Gastrocnemius medialis (tissue), 4 donors: ENCODE measurements around the gene ZNF783.

Source experiments
- POLR2A ChIP-seq, 2 donors: fragments of 450-650 bp; IDR thresholded peaks; one replicate each; pipeline ENCODE4 v1.6.1; 2017; ENCODE audit warnings: antibody characterized with exemption in 2 of 2, mild to moderate bottlenecking in 2 of 2, moderate library complexity in 2 of 2
- TF ChIP-seq, protein P1 (sequence below), 5 experiments: fragments of 450-650 bp in 3 of 5; fragments of 200-600 bp in 2 of 5; sonication (generic) in 2 of 5; IDR thresholded peaks in 4 of 5; conservative IDR thresholded peaks in 1 of 5; 1 replicate in 4 of 5; 2 replicates in 1 of 5; pipeline ENCODE4 v1.5.1; 2016 to 2019; ENCODE audit warnings: antibody characterized with exemption in 5 of 5, mild to moderate bottlenecking in 3 of 5, moderate library complexity in 3 of 5

DNA sequence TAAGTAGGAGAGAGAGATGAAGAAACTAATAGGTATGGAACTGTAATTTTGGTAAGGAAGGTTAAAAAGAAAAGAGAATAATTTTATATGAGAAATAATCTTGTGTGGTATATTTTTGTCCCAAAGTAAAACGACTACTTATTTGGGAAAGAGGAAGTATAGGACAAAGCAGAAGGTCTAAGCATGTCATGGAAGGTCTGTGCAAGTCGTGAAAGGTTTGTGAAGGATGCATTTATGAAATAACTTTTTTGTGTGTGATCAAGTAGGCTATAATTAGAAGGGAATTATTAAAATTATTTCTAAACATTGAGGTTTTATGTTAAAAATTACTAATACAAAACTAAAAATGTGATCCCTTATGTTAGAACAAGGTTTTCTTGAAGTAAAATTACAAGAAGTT, 63.3 kb downstream of the ZNF783 start:
- TF ChIP-seq, protein P1, sequence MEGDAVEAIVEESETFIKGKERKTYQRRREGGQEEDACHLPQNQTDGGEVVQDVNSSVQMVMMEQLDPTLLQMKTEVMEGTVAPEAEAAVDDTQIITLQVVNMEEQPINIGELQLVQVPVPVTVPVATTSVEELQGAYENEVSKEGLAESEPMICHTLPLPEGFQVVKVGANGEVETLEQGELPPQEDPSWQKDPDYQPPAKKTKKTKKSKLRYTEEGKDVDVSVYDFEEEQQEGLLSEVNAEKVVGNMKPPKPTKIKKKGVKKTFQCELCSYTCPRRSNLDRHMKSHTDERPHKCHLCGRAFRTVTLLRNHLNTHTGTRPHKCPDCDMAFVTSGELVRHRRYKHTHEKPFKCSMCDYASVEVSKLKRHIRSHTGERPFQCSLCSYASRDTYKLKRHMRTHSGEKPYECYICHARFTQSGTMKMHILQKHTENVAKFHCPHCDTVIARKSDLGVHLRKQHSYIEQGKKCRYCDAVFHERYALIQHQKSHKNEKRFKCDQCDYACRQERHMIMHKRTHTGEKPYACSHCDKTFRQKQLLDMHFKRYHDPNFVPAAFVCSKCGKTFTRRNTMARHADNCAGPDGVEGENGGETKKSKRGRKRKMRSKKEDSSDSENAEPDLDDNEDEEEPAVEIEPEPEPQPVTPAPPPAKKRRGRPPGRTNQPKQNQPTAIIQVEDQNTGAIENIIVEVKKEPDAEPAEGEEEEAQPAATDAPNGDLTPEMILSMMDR (IDR thresholded peaks at IDR 0.05 in 4 of 5, conservative IDR thresholded peaks at IDR 0.05 in 1 of 5): no peak
- TF ChIP-seq POLR2A (IDR thresholded peaks at IDR 0.05): no peak
